ENCODE measurements around the gene MESD. TPM values are rescaled to one million over a fixed set of nuclear protein-coding genes. Genes with fewer than 3 reads are reported as not detected.

MESD gene
- total and polyA plus RNA-seq, 9 of the 15 experiments (the other 6 are each of a cell fraction or from before 2014, with no cell fraction given), result 11.3 to 39.7 (median 22.8) TPM

- Histone ChIP-seq H3K36me3 (ENCODE audit: control insufficient read depth, insufficient read depth, low read length) (peaks cover 48% of the 10 kb centered on the region), H3K9me3 (replicated peaks; ENCODE audit: control insufficient read depth, insufficient read depth, low read depth, low read length) (no peaks in the 10 kb centered on the region), H3K4me2 (ENCODE audit: insufficient read depth, low read length) (no peak overlapping the region), H3K4me1 (replicated peaks in 1 of 2; ENCODE audit: control insufficient read depth in 2 of 2, insufficient read depth in 2 of 2, low read length in 2 of 2) (peaks cover 10 to 33% of the 10 kb centered on the region in 2 experiments), H3K9ac (ENCODE audit: insufficient read depth in 1 of 2, low read depth in 2 of 2, low read length in 2 of 2) (no peak overlapping the region), H3K79me2 (ENCODE audit: control insufficient read depth, insufficient read depth, low read length) (peaks cover 75% of the 10 kb centered on the region), H2AFZ (ENCODE audit: low read depth, low read length) (no peak overlapping the region), H3K27me3 (ENCODE audit: control insufficient read depth in 2 of 2, insufficient read depth in 2 of 2, low read length in 2 of 2) (no peaks in the 10 kb centered on the region), H3K4me3 (no peak overlapping the region), H3K9me1 (ENCODE audit: control insufficient read depth, insufficient read depth, low read length) (no peaks in the 10 kb centered on the region), H4K20me1 (replicated peaks; ENCODE audit: control insufficient read depth, insufficient read depth, low read length) (peaks cover 20% of the 10 kb centered on the region), H3K27ac (ENCODE audit: extremely low read depth, low read depth, low read length) (no peak overlapping the region)
- intact Hi-C loops (cut with micrococcal nuclease) (loop anchor here (5.0 to 10.0 kb wide), 2 partner anchors 176 to 339 kb away; partner anchors contain the start of gene STARD5), in situ Hi-C loops (cut with MboI) (no loop called here)
- no TSS peak for BruUV-seq (replicated peaks)
- ChIA-PET CTCF (ENCODE audit: low intra/inter-chr PET ratio) (no interaction called here), POLR2A (no interaction called here)
- 24% methylated on average over 5 of the region's 5 CpGs for WGBS (ENCODE audit: insufficient coverage, low coverage, missing lambda C conversion rate)
- TF ChIP-seq ARID1B (IDR thresholded peaks at IDR 0.05), result 0 out of 2 replicates have a peak, but pooled peaks have one; percentile 29
- TF ChIP-seq ZNF644 (tag; IDR thresholded peaks at IDR 0.05; ENCODE audit: low read depth), result no peak
- peak; percentile 34 for TF ChIP-seq CBFA2T3 (IDR thresholded peaks at IDR 0.05)
- no peak for TF ChIP-seq CREBBP (IDR thresholded peaks at IDR 0.05; ENCODE audit: low read depth, low read length)
- no peak for TF ChIP-seq SMAD3 (CRISPR knock-in tag; conservative IDR thresholded peaks at IDR 0.05)
- no peak for TF ChIP-seq SMAD1 (IDR thresholded peaks at IDR 0.05; ENCODE audit: low read depth, low read length, partially characterized antibody)
- FAIRE-seq, result peak; percentile 65
- DNase-seq (ENCODE audit: extremely low read depth in 1 of 4, low spot score in 3 of 4), result peak in 1 of 4 experiments; percentile 35
- ATAC-seq, result no peak
These were observed 3.6 kb downstream of the MESD start for GRCh38 chr15:80985981-80986380.

- 71% methylated on average over 9 of the region's 9 CpGs for WGBS (ENCODE audit: insufficient coverage, low coverage, missing lambda C conversion rate)
- Histone ChIP-seq H3K9me3 (replicated peaks; ENCODE audit: control insufficient read depth, insufficient read depth, low read depth, low read length) (no peaks in the 10 kb centered on the region), H3K4me1 (replicated peaks in 1 of 2; ENCODE audit: control insufficient read depth in 2 of 2, insufficient read depth in 2 of 2, low read length in 2 of 2) (peaks cover 10 to 28% of the 10 kb centered on the region in 2 experiments), H4K20me1 (replicated peaks; ENCODE audit: control insufficient read depth, insufficient read depth, low read length) (peaks cover 20% of the 10 kb centered on the region), H3K79me2 (ENCODE audit: control insufficient read depth, insufficient read depth, low read length) (peaks cover 75% of the 10 kb centered on the region), H3K9me1 (ENCODE audit: control insufficient read depth, insufficient read depth, low read length) (no peaks in the 10 kb centered on the region), H3K27ac (ENCODE audit: extremely low read depth, low read depth, low read length) (no peak overlapping the region), H2AFZ (ENCODE audit: low read depth, low read length) (no peak overlapping the region), H3K36me3 (ENCODE audit: control insufficient read depth, insufficient read depth, low read length) (peaks cover 57% of the 10 kb centered on the region), H3K4me2 (ENCODE audit: insufficient read depth, low read length) (peak overlapping the region; percentile 29), H3K27me3 (ENCODE audit: control insufficient read depth in 2 of 2, insufficient read depth in 2 of 2, low read length in 2 of 2) (no peaks in the 10 kb centered on the region), H3K4me3 (no peak overlapping the region), H3K9ac (ENCODE audit: insufficient read depth in 1 of 2, low read depth in 2 of 2, low read length in 2 of 2) (no peak overlapping the region)
- intact Hi-C loops (cut with micrococcal nuclease) (loop anchor here (5.0 to 10.0 kb wide), 2 partner anchors 177 to 340 kb away; partner anchors contain the start of gene STARD5), in situ Hi-C loops (cut with MboI) (no loop called here)
- BruUV-seq (replicated peaks), result no TSS peak
- ATAC-seq (no peak), FAIRE-seq (no peak), DNase-seq (ENCODE audit: extremely low read depth in 1 of 4, low spot score in 3 of 4) (no peak)
- ChIA-PET POLR2A (no interaction called here), CTCF (ENCODE audit: low intra/inter-chr PET ratio) (no interaction called here)
- TF ChIP-seq POLR2H (tag; IDR thresholded peaks at IDR 0.05; ENCODE audit: low read depth) (no peak), SRSF1 (IDR thresholded peaks at IDR 0.05; ENCODE audit: low read depth, low read length) (no peak), L3MBTL2 (IDR thresholded peaks at IDR 0.05) (no peak), MBD1 (CRISPR knock-in tag; IDR thresholded peaks at IDR 0.05) (no peak), ZFP30 (CRISPR knock-in tag; IDR thresholded peaks at IDR 0.05; ENCODE audit: borderline replicate concordance) (no peak), ELF4 (CRISPR knock-in tag; IDR thresholded peaks at IDR 0.05) (no peak), FOXJ2 (tag; IDR thresholded peaks at IDR 0.05) (no peak), SIN3A (IDR thresholded peaks at IDR 0.05; ENCODE audit: borderline replicate concordance in 2 of 2, control insufficient read depth in 1 of 2, low read depth in 2 of 2, low read length in 2 of 2) (no peak), NCOA4 (IDR thresholded peaks at IDR 0.05; ENCODE audit: partially characterized antibody) (no peak)
These were observed 4.8 kb downstream of the MESD start for GRCh38 chr15:80984856-80985255.
